GM12878 (cell line): ENCODE measurements around the gene DLG2.

Experiments used
- CEBPB ChIP-seq, 2 experiments: fragments of 150-350 bp in 1 of 2; IDR thresholded peaks; 2 replicates each; pipeline ENCODE4 v1.6.1; 2012 to 2014; ENCODE audit warnings: low read depth in 2 of 2, low read length in 2 of 2, borderline replicate concordance in 1 of 2, inconsistent platforms in 1 of 2
- CREB1 ChIP-seq: IDR thresholded peaks from 2 replicates; pipeline ENCODE4 v1.6.1; 2012; ENCODE audit warnings: low read depth, mild to moderate bottlenecking, inconsistent platforms
- EZH2 ChIP-seq: IDR thresholded peaks from 2 replicates; pipeline ENCODE4 v1.6.1; 2012; ENCODE audit warnings: low read depth, mild to moderate bottlenecking, control low read depth, inconsistent platforms, low read length, borderline replicate concordance; ENCODE audit not compliant: control insufficient read depth
- HDAC2 ChIP-seq: fragments of 200-600 bp; sonication (generic); IDR thresholded peaks from 2 replicates; pipeline ENCODE4 v1.6.1; 2017
- JUNB ChIP-seq: IDR thresholded peaks from 2 replicates; pipeline ENCODE4 v1.6.1; 2016; ENCODE audit warnings: antibody characterized with exemption, mild to moderate bottlenecking
- JUND ChIP-seq: IDR thresholded peaks from 2 replicates; pipeline ENCODE4 v1.6.1; 2012; ENCODE audit warnings: low read depth, mild to moderate bottlenecking, low read length, improper control_type of control experiment, moderate library complexity
- KAT2A ChIP-seq: conservative IDR thresholded peaks from 2 replicates; pipeline ENCODE4 v1.6.1; 2011; ENCODE audit warnings: low read depth, low read length; ENCODE audit not compliant: control insufficient read depth
- POLR2AphosphoS5 ChIP-seq: IDR thresholded peaks from 2 replicates; pipeline ENCODE4 v1.6.1; 2011; ENCODE audit warnings: mild to moderate bottlenecking, low read length, inconsistent platforms
- SREBF1 ChIP-seq: IDR thresholded peaks from 2 replicates; pipeline ENCODE4 v1.6.1; 2012; ENCODE audit warnings: mild to moderate bottlenecking, low read length
- TF ChIP-seq, protein P1 (sequence below): IDR thresholded peaks from 2 replicates; pipeline ENCODE4 v1.6.1; 2012; ENCODE audit warnings: low read depth, low read length, improper control_type of control experiment
- TF ChIP-seq, protein P2 (sequence below), 3 experiments: IDR thresholded peaks in 2 of 3; conservative IDR thresholded peaks in 1 of 3; 2 replicates each; pipeline ENCODE4 v1.5.1; 2011; ENCODE audit warnings: low read depth in 3 of 3, low read length in 3 of 3, mild to moderate bottlenecking in 3 of 3, control low read depth in 2 of 3, moderate library complexity in 2 of 3, inconsistent platforms in 1 of 3, mixed read lengths in 1 of 3; ENCODE audit not compliant: control insufficient read depth in 2 of 3, insufficient read depth in 1 of 3; ENCODE audit errors: extremely low read depth in 1 of 3
- TF ChIP-seq, protein P3 (sequence below): IDR thresholded peaks from 2 replicates; pipeline ENCODE4 v1.6.1; 2012; ENCODE audit warnings: low read length, inconsistent platforms

DNA sequence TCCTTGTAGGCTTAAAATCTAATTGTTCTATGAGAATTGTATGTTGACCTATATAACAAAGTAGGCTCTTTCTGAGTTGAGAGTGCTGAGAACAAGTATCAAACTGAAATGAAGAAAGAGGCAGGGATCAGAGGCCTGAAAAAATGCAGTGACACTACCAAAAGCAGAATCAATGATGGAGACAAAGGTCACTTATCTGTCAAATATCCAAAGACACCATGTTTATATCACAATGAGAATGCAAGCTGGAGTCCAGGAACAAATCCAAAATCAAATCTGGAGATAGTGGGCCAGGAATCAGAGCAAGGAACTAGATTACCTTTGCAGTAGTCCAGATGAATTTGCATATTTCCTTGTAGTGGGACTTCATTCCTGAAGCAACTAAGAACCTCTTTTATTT lies 377.7 kb downstream of the DLG2 start:
- TF ChIP-seq EZH2 (no peak), CEBPB (IDR thresholded peaks at IDR 0.05; ENCODE audit: borderline replicate concordance in 1 of 2, low read depth in 2 of 2, low read length in 2 of 2) (no peak), KAT2A (no peak), CREB1 (no peak), JUND (no peak), JUNB (no peak), POLR2AphosphoS5 (no peak), HDAC2 (no peak), SREBF1 (no peak)
- TF ChIP-seq, protein P1, sequence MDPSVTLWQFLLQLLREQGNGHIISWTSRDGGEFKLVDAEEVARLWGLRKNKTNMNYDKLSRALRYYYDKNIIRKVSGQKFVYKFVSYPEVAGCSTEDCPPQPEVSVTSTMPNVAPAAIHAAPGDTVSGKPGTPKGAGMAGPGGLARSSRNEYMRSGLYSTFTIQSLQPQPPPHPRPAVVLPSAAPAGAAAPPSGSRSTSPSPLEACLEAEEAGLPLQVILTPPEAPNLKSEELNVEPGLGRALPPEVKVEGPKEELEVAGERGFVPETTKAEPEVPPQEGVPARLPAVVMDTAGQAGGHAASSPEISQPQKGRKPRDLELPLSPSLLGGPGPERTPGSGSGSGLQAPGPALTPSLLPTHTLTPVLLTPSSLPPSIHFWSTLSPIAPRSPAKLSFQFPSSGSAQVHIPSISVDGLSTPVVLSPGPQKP = no peak
- TF ChIP-seq, protein P2, sequence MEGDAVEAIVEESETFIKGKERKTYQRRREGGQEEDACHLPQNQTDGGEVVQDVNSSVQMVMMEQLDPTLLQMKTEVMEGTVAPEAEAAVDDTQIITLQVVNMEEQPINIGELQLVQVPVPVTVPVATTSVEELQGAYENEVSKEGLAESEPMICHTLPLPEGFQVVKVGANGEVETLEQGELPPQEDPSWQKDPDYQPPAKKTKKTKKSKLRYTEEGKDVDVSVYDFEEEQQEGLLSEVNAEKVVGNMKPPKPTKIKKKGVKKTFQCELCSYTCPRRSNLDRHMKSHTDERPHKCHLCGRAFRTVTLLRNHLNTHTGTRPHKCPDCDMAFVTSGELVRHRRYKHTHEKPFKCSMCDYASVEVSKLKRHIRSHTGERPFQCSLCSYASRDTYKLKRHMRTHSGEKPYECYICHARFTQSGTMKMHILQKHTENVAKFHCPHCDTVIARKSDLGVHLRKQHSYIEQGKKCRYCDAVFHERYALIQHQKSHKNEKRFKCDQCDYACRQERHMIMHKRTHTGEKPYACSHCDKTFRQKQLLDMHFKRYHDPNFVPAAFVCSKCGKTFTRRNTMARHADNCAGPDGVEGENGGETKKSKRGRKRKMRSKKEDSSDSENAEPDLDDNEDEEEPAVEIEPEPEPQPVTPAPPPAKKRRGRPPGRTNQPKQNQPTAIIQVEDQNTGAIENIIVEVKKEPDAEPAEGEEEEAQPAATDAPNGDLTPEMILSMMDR (IDR thresholded peaks at IDR 0.05 in 2 of 3, conservative IDR thresholded peaks at IDR 0.05 in 1 of 3; ENCODE audit: control insufficient read depth in 2 of 3, extremely low read depth in 1 of 3, insufficient read depth in 1 of 3, low read depth in 3 of 3, low read length in 3 of 3) = no peak
- TF ChIP-seq, protein P3, sequence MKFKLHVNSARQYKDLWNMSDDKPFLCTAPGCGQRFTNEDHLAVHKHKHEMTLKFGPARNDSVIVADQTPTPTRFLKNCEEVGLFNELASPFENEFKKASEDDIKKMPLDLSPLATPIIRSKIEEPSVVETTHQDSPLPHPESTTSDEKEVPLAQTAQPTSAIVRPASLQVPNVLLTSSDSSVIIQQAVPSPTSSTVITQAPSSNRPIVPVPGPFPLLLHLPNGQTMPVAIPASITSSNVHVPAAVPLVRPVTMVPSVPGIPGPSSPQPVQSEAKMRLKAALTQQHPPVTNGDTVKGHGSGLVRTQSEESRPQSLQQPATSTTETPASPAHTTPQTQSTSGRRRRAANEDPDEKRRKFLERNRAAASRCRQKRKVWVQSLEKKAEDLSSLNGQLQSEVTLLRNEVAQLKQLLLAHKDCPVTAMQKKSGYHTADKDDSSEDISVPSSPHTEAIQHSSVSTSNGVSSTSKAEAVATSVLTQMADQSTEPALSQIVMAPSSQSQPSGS = no peak
